ENCODE data around the gene TBCCD1.

Gene TBCCD1

DNA sequence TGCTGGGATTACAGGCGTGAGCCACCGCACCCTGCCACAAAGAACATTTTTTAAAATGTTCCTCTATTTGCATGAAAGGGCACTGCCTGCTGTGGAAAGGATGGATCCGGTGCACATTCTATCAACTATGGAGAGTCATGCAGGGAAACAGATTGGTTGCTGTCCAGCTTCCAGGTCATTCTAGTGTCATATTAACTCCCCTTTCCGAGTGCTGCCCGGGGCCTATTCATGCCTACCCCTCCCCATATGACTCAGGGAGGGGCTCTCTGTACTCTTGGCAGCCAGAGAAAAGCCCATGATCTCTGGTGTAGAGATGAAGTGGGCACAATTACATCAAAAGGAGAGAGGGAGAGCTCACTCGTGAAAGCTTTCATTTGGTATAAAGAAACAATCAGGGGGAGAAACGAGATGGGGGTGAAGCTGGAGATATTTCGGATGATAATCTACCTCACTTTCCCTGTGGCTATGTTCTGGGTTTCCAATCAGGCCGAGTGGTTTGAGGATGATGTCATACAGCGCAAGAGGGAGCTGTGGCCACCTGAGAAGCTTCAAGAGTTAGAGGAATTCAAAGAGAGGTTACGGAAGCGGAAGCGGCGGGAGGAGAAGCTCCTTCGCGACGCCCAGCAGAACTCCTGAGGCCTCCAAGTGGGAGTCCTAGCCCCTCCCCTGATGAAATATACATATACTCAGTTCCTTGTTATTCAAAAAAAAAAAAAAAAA lies 29.6 kb upstream of the TBCCD1 start:
- peak; percentile 67 for DNase-seq (ENCODE audit: low read depth)
- H3K4me3 ChIP-seq (ENCODE audit: low read length) = no peak overlapping the region
- TF ChIP-seq, protein P1, sequence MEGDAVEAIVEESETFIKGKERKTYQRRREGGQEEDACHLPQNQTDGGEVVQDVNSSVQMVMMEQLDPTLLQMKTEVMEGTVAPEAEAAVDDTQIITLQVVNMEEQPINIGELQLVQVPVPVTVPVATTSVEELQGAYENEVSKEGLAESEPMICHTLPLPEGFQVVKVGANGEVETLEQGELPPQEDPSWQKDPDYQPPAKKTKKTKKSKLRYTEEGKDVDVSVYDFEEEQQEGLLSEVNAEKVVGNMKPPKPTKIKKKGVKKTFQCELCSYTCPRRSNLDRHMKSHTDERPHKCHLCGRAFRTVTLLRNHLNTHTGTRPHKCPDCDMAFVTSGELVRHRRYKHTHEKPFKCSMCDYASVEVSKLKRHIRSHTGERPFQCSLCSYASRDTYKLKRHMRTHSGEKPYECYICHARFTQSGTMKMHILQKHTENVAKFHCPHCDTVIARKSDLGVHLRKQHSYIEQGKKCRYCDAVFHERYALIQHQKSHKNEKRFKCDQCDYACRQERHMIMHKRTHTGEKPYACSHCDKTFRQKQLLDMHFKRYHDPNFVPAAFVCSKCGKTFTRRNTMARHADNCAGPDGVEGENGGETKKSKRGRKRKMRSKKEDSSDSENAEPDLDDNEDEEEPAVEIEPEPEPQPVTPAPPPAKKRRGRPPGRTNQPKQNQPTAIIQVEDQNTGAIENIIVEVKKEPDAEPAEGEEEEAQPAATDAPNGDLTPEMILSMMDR (IDR thresholded peaks at IDR 0.05; ENCODE audit: insufficient read depth, low read depth, low read length, missing control alignments) = no peak

GRCh38 chr3:186594591-186595113 lies 27.5 kb upstream of the TBCCD1 start:
- TF ChIP-seq, protein P1 (IDR thresholded peaks at IDR 0.05; ENCODE audit: insufficient read depth, low read depth, low read length, missing control alignments) = no peak
- DNase-seq (ENCODE audit: low read depth) = no peak

DNA sequence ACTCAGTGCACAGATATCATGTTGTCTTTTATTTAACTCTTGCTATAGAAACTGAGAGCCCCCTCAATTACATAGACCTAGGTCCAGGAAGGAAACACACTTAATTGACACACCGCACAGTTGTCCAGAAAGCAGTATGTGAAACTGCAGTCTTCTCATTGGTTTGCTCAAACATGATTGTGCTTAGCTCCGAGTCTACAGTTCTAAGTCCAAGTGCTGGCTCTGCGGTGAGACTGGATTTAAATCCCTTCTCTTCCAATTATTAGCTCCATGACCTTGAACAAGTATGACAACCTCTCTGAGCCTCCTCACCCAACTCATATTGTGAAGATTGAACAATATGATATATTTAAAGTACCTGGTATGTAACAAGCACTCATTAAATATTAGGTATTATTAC lies 26.7 kb upstream of the TBCCD1 start:
- DNase-seq (ENCODE audit: low read depth) = no peak
- TF ChIP-seq, protein P1 (IDR thresholded peaks at IDR 0.05; ENCODE audit: insufficient read depth, low read depth, low read length, missing control alignments) = no peak
- H3K4me3 ChIP-seq (ENCODE audit: low read length) = no peak overlapping the region

More at GRCh38 chr3:186594591-186595113, 27.5 kb upstream of the TBCCD1 start:
- H3K4me3 ChIP-seq (ENCODE audit: low read length) = no peak overlapping the region

DNA sequence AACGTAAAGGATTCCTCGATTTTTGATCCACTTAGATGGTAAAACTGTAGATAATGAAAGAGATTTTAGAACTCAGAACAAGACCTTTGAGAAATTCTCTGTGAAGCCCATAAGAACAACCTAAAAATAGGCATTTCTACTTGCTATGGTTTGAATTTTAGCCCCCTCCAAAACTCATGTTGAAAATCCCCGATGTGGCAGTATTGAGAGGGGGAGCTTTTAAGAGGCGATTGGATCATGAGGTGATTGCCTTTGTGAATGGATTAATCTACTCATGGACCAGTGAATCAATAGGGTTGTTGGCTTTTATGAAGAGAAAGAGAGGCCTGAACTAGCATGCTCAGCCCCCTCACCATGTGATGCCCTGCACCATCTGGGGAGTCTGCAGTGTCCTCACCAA lies 25.5 kb upstream of the TBCCD1 start:
- TF ChIP-seq, protein P1 (IDR thresholded peaks at IDR 0.05; ENCODE audit: insufficient read depth, low read depth, low read length, missing control alignments) = no peak
- no peak for DNase-seq (ENCODE audit: low read depth)
- no peak overlapping the region for H3K4me3 ChIP-seq (ENCODE audit: low read length)

- TF ChIP-seq, protein P1 (IDR thresholded peaks at IDR 0.05; ENCODE audit: insufficient read depth, low read depth, low read length, missing control alignments) = no peak
- no peak overlapping the region for H3K4me3 ChIP-seq (ENCODE audit: low read length)
- no peak for DNase-seq (ENCODE audit: low read depth)
Measured at GRCh38 chr3:186590580-186591295, 23.6 kb upstream of the TBCCD1 start.

- no peak overlapping the region for H3K4me3 ChIP-seq (ENCODE audit: low read length)
- peak; percentile 97 for DNase-seq (ENCODE audit: low read depth)
- TF ChIP-seq, protein P1 (IDR thresholded peaks at IDR 0.05; ENCODE audit: insufficient read depth, low read depth, low read length, missing control alignments) = no peak
Measured at GRCh38 chr3:186589856-186590579, 22.9 kb upstream of the TBCCD1 start.

Measured in epithelial cell of esophagus (primary cell).